HG03460 (cell line): ENCODE data around the gene GOSR2.
"Not testable (repeated sequence)": the region's sequence is repeated elsewhere in the genome, so short reads cannot be mapped to it uniquely, and the experiment has no call there.

Experiments
- ATAC-seq: cut with Tn5 transposase; IDR thresholded peaks from one replicate; pipeline ENCODE4 v1.9.1; 2021; ENCODE audit not compliant: unreplicated experiment

GOSR2 gene

DNA sequence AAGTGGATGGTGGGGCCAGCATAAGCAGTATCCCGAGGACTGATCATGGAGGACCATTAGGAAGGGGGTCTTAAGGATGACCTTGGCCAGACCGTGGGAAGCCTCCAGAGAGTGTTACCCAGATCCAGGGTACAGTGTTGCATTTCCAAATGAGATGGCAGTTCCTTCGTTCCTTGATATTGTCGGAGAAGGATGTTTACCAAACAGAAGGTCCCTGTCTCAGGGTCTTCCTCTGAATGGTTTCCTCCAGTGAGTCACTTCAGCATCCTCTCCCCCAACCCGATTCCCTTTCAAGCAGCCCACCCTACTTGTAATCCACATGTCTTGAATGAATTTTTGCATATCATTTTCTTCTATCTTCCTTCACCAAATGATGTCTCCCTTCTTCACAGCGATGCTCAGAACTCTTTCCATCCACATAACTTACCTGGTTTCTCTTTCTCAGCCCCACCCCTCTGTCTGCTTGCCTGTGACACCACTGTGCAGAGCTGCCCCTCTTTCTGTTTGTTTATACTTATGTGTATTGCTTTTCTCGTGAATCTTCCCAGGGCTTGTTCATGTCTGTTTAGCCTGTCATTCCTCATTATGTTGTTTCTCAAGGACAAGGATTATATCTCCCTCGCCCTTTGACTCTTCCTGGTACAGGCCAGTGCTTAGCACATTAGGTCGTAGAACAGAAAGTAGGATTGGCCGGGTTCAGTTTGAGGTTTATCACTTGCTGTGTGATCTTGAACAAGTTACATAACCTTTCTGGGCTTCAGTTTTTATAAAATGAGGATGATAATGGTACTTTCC, 5.7 kb downstream of the GOSR2 start:
- ATAC-seq, result no peak

DNA sequence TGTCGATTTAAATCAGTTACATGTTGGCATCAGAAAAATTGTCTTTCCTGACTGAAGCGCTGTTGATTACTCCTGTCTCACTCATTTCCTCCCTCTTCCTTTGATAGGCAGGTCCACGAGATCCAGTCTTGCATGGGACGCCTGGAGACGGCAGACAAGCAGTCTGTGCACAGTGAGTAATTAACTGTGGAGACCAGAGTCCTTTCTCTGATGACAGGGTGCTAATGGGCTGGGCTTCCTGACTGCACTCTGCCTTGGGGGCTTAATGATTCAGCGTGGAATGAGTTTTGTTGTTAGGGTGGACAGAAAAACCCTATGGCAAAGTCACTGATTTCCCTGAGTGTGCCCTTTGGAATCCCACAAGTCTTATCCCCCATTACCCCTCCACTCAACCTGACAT, 6.5 kb downstream of the GOSR2 start:
- no peak for ATAC-seq

DNA sequence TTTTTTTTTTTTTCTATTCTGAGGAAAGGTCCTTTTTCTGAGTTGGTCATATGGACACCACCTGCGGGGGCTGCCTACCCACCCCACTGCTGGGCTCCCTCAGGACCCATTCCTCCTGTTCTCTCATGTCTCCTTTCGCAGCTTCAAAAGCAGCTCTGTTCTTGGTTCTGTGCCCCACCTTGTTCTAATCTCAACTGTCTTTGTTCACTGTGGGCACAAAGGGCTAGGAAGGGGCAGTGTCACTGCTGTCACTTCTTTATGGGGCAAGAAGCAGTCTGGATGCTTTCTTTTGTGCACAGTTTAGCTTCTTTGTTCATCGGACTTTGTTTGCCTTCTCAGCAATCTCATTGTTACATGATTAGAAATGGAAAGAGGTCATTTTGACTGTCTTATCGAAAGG, 7.1 kb downstream of the GOSR2 start:
- ATAC-seq, result no peak

DNA sequence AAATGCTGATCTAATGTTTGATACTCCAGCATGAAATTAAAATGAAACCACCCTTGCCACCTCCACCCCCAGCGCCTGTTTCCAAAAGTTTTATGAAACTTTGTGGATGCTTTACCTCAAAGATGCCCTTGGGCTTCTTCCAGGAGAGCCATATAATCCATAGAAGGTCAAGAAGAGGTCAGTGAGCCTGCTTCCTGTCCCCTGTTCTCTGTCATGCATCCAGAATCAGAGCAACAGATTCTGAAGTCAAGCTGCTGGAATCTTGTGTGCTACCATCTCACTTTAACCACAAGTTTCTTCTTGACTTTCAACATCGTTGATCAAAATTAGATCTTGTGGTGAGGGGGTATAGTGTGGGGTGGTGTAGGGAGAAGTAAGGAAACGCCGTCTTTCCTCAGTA, 8.6 kb downstream of the GOSR2 start:
- ATAC-seq, result no peak

DNA sequence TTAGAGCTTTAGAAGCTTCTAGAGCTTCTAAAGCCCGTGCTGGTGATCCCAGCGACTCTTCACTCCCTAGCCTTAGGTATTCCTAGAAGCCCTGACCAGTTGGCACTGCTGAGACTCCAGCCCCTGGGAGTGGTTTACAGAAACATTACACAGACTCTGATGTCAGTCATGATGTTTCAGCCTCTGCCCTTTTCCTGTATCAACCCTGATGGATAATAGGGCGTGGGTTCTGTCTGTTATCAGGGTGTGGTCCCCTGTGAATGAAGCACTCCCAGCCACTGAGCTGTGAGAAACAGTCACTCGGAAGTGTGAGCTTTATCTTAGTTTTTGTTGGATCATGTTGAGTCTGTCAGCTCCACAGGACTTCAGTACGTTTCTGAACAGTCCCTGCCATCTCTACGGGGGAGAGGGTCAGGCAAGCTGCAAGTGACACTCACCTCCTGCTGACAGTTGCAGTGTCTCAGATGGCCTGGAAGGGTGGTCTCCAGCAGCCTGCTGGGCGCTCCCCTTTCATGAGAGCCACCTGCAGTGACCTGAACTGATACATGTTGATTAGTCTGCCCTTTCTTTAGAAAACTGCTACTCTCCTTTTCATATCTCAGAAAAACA, 12.8 kb downstream of the GOSR2 start:
- ATAC-seq, result no peak

DNA sequence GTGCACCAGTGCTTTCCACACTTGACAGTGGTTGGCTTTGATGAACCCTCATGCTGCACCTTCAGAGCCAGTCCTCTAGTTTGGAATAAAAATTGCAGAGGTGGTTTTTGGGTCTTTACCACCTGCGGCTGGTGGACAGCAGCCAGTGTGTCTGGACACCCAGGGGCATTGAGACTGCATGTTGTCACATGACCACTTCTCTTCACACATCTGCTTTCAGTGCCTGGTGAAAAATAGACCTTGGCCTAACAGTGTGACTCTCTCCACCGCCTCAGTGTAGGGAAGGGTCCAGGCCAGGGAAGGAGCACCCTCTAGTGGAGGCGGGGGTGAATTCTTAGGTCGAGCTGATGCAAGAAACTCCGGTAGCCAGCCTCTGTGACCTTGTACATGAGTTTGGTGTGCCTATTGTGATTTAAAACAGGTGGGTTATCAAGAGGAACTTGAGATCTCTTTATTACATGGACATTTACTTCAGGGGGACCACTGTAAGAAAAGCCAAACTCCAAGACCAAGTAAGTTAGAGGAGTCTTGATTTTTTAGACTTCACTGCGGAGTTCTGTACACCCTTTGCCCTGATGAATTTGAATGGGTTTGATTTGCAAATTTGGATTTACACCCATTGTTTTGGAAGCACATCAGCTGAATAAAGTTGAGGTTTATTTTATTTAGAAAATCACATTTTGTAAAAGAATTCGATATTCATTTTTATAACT, 17.9 kb downstream of the GOSR2 start:
- ATAC-seq, result no peak

DNA sequence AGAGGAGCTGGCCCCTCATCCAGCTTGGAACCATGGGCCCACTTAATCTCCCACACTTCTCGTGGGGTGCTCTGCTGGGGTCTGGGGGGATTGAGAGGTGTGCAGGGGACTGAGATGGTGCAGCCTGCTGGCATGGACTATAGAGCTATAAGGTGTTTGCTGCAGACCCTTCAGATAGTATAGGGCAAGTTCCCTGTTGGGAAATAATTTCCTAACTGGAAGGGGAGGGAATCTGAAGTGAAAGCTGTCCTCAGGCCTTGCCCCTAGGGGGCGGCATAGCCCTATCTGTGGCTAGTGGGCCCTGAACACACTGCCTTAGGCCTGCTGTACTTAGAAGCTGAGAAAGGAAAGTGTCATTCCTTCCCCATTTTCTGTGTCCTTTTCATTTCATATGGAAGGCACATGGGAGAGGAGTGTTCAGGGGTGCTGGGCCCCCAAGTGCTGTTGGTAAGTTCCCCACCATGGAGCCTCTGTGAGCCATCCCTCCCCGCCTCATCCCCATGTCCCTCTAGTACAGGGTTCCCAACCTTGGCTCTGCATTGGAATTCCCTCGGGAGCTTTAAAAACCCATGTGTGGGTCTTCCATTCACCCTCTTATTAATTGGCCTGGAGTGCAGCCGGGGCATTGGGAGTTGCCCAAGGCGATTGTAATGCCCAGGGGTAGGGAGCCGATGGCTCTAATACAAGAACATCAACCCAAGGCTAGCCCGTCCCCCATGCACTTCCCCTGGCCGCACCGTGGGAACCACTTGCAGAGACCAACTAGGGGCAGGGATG, 19.7 kb downstream of the GOSR2 start:
- ATAC-seq, result no peak

DNA sequence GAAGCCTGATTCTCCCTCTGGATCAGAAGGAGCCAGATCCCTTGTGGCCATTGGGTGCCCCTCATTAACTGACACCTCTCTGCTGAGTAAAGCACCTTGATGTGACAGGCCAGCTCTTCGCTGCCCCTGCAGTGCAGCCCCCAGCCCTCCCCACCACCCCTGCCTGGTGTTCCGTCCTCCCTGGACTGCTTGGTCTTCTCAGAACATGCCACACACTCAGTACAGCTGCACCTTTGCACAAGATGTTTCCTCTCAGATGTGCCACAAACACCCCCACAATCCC, 20.2 kb downstream of the GOSR2 start:
- ATAC-seq, result no peak

DNA sequence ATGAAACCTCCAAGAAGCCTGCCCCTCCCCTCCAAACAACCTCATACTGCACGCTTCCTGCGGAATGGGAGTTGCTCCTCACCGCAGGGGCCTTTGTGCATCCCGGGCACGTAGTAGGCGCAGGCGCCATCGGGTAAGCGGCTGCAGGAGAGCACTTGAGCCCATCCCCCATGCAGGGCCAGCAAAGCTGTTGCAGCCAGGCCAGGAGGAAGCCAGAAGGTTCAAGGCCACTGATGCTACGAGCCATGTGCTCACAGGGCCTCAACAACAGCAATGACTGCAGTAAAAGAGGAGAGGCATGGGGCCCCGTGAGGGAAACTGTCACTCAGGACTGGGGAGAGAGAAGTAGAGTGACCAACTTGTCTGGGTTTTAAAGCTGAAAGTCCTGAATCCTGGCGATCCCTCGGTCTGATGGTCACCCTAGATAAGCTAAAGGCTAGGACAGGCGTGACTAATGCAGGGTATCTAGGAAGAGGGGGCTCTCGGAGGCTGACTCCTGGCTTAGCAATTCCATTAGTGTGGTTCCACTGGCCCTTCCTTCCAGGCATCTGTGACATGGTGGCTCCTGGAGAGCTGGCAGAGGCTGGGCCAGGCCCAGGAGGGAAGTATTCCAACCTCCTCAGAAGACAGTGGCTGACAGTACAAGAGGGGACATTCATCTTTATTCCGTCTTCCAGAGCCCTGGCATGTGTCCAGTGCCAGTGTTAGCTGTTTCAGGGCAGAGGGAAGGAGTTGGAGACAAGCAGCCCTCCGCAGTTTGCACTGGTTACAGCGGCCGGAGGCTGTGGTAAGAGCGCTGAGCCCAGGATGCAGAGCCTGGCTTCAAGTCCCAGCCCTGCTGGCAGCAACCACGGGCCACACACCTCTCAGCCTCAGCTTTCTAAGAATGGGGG, 20.8 kb downstream of the GOSR2 start:
- ATAC-seq, result no peak

DNA sequence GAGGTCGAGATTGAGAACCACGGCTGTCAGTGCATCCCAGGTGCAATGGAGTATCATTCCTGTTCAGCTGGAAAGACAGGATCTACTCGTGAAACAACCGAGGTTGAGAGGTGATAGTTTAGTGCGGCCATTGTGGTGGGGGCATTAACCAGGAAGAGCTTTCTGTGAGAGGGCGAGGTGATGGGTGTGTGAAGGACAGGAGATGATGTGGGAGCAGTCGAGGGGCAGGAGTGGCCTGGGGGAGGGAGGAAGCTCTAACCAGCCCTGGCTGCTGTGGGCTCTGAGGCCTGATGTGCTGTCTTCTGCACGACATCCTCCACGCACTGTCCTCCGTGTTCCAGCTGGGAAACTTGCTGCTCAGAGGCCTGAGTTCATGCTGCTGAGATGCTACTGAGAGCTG, 22.0 kb downstream of the GOSR2 start:
- ATAC-seq, result no peak

DNA sequence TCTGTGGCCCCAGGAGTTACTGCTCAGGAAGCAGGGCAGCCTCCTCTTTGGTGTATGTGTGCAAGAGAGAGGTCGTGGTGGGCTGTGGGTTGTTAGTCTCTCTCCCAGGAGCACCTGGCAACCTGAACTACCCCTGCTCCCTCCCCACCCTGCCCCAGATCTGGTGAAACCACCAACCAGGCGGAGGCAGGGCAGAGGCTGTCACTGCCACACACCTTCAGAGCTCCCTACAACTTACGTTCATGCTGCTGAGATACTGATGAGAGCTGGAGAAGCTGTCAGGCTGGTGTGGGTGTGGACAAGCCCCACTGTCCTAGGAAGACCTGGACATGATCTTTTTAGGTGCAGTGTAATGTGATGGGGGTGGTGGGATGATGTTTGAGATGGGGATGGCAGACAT, 24.3 kb downstream of the GOSR2 start:
- ATAC-seq, result no peak

DNA sequence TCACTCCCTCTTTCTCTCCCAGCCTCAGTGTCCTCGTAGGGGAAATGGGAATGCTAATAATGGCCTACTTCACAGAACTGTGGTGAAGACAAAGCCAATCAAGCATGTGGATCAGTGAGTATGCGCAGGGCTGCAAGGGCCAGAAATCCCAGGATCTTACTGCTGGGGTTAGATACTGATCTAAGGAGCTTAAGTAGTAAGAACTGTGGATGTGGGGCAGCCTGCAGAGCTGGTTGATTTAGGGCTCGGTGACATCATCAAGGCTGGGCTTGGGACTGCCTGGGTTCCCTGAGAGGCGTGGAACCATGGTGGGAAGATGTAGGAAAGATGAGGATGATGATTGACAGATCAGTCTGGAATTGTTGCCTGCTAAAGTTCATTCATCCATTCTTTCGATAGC, 25.6 kb downstream of the GOSR2 start:
- ATAC-seq, result no peak

DNA sequence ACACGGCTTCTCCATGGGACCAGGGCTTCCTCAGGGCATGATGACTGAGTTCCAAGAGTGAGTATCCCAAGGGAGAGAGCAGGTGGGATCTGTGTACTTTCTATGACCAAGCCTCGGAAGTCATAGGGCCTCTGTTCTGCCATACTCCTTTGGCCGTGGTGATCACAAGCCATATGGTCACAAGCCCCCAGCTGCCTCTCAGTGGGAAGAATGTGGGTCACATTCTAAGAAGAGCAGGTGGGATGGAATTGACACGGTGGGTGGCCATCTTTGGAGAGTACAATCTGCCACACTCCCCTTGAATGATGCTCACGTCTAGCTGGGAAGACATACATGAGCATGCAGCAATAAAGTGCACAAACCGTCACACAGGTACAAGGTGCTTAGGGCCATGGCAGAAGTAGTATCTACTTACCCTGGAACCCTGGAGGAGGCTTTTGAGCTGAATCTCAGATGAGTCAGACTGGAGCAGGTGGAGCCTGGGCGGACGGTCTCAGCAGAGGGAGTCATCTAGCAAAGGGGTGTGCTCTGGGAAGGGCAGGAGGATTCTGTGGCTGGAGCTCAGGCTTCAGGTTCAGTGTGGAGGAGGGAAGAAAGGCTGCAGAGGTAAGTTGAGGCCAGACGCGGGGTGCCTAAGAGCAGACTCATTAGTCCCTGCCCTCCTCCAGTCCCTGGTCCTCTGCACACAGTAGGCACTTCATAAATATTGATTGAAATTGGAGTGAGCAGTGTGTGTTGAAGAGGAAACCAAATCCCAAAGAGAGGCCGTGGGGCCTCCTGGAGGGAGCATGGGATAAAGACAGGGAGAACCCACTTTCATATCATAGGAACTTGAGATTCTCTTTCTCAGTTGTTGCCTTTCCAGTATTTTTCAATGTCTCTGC, 26.6 kb downstream of the GOSR2 start:
- ATAC-seq, result no peak

DNA sequence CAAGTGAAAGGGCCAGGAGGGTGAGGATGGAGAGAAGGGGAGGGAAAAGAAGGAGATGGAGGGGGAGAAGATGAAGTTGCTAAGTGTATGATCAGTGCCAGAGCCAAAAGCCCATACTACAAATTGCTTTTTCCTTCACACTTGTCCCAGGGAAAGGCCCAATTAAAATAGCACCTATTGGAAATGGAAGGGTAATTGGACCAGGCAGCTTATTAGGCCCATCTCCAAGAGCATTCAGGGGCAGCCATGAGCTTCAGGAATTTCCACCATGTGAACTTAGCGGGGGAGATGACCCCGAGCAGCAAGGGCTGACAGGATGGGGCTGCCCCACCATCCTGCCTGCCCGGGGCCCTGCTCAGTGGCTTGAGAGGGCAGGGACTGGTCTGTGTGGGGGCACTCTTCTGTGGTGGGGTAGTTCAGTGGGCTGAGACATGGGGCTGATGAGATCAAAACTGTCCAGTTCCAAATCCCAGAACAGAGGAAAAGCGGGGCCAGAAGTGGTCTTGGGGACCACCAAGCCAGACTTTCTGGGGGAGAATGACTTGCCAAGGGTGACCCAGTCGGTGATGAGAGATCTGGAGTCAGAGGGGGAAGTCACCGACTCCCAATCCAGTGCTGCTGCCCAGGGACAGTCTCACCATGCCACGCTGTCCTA, 27.5 kb downstream of the GOSR2 start:
- no peak for ATAC-seq

DNA sequence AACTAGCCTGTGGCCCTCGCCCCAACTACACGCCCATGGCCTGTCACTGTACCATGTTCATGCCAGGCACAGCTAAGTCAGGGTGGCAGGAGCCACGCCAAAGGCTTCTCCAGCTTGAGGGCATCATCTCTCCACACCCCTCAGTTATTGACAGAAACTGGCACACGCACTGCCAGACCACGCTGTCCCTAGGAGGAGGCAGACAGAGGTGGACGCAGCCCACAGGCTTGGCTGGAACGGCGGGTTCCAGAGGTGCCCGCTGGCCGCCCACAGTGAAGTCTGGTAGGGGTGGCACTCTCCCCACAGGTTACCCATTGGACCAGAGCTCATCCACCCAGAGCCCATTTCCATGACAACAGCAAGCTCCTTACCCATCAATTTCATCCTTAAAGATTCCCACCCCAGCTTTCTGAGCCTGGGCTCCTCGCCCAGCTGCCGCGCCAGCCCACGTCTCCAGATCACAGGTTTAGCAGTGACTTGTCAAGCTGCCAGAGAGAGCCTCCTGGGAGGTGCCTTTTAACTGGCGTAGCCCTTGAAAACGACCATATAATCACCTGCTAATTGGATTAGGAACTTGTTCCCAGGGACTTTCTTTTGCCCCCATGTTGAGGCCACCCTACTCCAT, 28.1 kb downstream of the GOSR2 start:
- ATAC-seq, result no peak

DNA sequence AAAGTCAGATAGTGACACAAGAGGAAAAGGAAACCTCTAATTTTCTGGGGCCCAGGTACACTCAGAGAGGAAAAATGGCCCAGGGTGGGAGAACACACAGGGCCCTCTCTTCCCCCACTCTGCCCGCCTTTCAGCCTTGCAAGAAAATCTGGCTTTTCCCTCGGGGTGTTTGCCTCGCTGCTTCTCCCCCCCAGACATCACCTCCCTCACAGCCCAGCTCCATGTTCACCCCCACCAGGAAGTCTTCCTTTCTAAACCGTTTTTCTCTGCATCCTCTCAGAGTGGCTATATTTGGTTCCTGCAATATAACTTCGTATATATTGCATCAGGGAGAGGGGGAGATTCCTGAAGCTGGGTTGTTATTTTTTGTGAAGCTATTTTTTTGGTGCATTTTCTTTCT, 28.7 kb downstream of the GOSR2 start:
- no peak for ATAC-seq

DNA sequence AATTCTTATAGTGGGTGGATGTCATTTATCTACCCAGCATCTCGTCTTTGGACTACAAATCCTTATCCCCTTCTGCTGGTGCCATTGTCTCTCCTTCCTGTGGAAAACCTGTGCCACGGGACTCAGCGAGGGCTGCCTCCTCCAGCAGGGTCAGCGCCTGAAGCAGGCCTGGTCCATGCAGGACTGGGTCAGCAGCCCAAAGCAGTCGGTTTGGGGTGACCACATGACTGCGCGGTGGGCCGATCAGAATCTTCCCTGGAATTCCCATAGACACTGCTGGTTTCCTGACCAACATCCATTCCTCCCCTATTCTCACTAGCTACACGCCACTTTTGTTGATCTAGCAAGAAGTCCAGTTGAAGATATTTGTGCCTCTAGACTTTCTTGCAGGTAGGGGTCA, 29.2 kb downstream of the GOSR2 start:
- ATAC-seq, result no peak

DNA sequence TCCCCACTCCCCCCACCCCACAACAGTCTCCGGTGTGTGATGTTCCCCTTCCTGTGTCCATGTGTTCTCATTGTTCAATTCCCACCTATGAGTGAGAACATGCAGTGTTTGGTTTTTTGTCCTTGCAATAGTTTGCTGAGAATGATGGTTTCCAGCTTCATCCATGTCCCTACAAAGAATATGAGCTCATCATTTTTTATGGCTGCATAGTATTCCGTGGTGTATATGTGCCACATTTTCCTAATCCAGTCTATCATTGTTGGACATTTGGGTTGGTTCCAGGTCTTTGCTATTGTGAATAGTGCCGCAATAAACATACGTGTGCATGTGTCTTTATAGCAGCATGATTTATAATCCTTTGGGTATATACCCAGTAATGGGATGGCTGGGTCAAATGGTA, 30.2 kb downstream of the GOSR2 start:
- not testable (repeated sequence) for ATAC-seq
